OCI-LY7 (cell line): ENCODE measurements around the gene CD59. TPM values are rescaled to one million over a fixed set of nuclear protein-coding genes. Genes with fewer than 3 reads are reported as not detected.
A peak's percentile ranks its signal among the peaks of the same experiment; 100 is the strongest.
"Not testable (repeated sequence)": the region's sequence is repeated elsewhere in the genome, so short reads cannot be mapped to it uniquely, and the experiment has no call there.

ENCODE experiments used
- BruUV-seq: library from RNA; stranded (reverse); fragments of 400-500 nt; replicated peaks from 2 replicates; lab custom pipeline; 2021; lab: Mats Ljungman, UMichigan
- CTCF ChIA-PET: fragments of 300-600 bp; sonication (Branson Sonifier 250); formaldehyde crosslinking; loops from one replicate; lab custom pipeline; 2022; ENCODE audit warnings: antibody characterized with exemption; ENCODE audit not compliant: unreplicated experiment; lab: Charles Lee
- POLR2A ChIA-PET: fragments of 300-600 bp; sonication (Branson Sonifier 250); formaldehyde crosslinking; loops from one replicate; lab custom pipeline; 2022; ENCODE audit warnings: antibody characterized with exemption; lab: Charles Lee
- DNase-seq: peaks from one replicate; pipeline ENCODE4 v3.0.0-alpha.2; 2015; ENCODE audit warnings: low spot score
- H2AFZ ChIP-seq: fragments of 200-600 bp; sonication (generic), shearing (Covaris generic); 2 replicates; pipeline ENCODE4 v1.6.1; 2014; ENCODE audit warnings: mild to moderate bottlenecking, antibody characterized with exemption, low read length, moderate library complexity
- H3K27ac ChIP-seq: fragments of 200-600 bp; sonication (generic); 2 replicates; pipeline ENCODE4 v1.5.1; 2014; ENCODE audit warnings: mixed run types, low read depth, mild to moderate bottlenecking, moderate library complexity, low read length, inconsistent platforms; ENCODE audit not compliant: poor library complexity, severe bottlenecking
- H3K36me3 ChIP-seq: fragments of 200-600 bp; sonication (generic); 2 replicates; pipeline ENCODE4 v1.6.1; 2014; ENCODE audit warnings: mild to moderate bottlenecking, antibody characterized with exemption, low read length, moderate library complexity, mixed read lengths; ENCODE audit not compliant: insufficient read depth
- H3K4me1 ChIP-seq: fragments of 200-600 bp; sonication (generic); 2 replicates; pipeline ENCODE4 v1.5.1; 2014; ENCODE audit warnings: mild to moderate bottlenecking, low read length; ENCODE audit not compliant: insufficient read depth, poor library complexity, severe bottlenecking
- H3K4me2 ChIP-seq: fragments of 200-600 bp; sonication (generic); 2 replicates; pipeline ENCODE4 v1.6.1; 2014; ENCODE audit warnings: mild to moderate bottlenecking, low read length
- H3K4me3 ChIP-seq: fragments of 200-600 bp; sonication (generic); 2 replicates; pipeline ENCODE4 v1.5.1; 2014; ENCODE audit warnings: mild to moderate bottlenecking, low read depth, low read length; ENCODE audit not compliant: poor library complexity, severe bottlenecking
- H3K79me2 ChIP-seq: fragments of 200-600 bp; sonication (generic); 2 replicates; pipeline ENCODE4 v1.6.1; 2016; ENCODE audit warnings: low read depth, mild to moderate bottlenecking, low read length, moderate library complexity, mixed read lengths; ENCODE audit not compliant: insufficient read depth
- H3K9me2 ChIP-seq: fragments of 200-600 bp; sonication (generic); 2 replicates; pipeline ENCODE4 v1.6.1; 2016; ENCODE audit warnings: mild to moderate bottlenecking, low read length, mixed read lengths; ENCODE audit not compliant: insufficient read depth
- H3K9me3 ChIP-seq: fragments of 200-600 bp; sonication (generic); 2 replicates; pipeline ENCODE4 v1.6.1; 2014; ENCODE audit warnings: mild to moderate bottlenecking, mixed run types, low read length, mixed read lengths
- H4K20me1 ChIP-seq: fragments of 200-600 bp; sonication (generic); 2 replicates; pipeline ENCODE4 v1.6.1; 2014; ENCODE audit warnings: mild to moderate bottlenecking, antibody characterized with exemption, low read length, moderate library complexity, mixed read lengths; ENCODE audit not compliant: insufficient read depth
- CTCF ChIP-seq: fragments of 200-600 bp; sonication (generic); conservative IDR thresholded peaks from 2 replicates; pipeline ENCODE4 v1.5.1; 2014; ENCODE audit warnings: mild to moderate bottlenecking, antibody characterized with exemption, low read length, moderate library complexity, mixed read lengths
- EZH2phosphoT487 ChIP-seq: fragments of 200-600 bp; sonication (generic); IDR thresholded peaks from 2 replicates; pipeline ENCODE4 v1.6.1; 2018; ENCODE audit warnings: low read depth, borderline replicate concordance, mild to moderate bottlenecking, mixed run types, antibody characterized with exemption, low read length, moderate library complexity, mixed read lengths
- intact Hi-C: fragments of 100-400 bp; cut with micrococcal nuclease; formaldehyde crosslinking; loops from one replicate; pipeline ENCODE4 v1.10.0; 2022; ENCODE audit not compliant: unreplicated experiment
- total RNA-seq, 2 experiments: library from RNA; depleted of rRNA in 1 of 2; stranded (reverse); fragments of >200 nt in 1 of 2; shearing (Covaris generic) in 1 of 2; gene quantifications; 2 replicates each; pipeline ENCODE4 v1.2.3, GENCODE V29; 2014 to 2022

CD59 gene
- total RNA-seq, 2 experiments from 2014 or later: 20.2 to 35.5 TPM

GRCh38 chr11:33708985-33709384 is 27.2 kb downstream of the CD59 start:
- no peak for DNase-seq
- Histone ChIP-seq H3K27ac (no peak overlapping the region), H3K4me3 (no peak overlapping the region), H3K9me2 (no peaks in the 10 kb centered on the region), H3K4me1 (no peaks in the 10 kb centered on the region), H2AFZ (no peak overlapping the region), H3K9me3 (no peaks in the 10 kb centered on the region), H4K20me1 (no peaks in the 10 kb centered on the region), H3K79me2 (no peaks in the 10 kb centered on the region), H3K36me3 (peaks cover 11% of the 10 kb centered on the region), H3K4me2 (no peak overlapping the region)
- TSS peak; percentile 28 for BruUV-seq
- TF ChIP-seq CTCF: no peak
- no peak for TF ChIP-seq EZH2phosphoT487
- POLR2A ChIA-PET: no interaction called here
- CTCF ChIA-PET: no interaction called here
- intact Hi-C loops: no loop called here

- H2AFZ ChIP-seq, intact Hi-C loops, H3K79me2 ChIP-seq, H3K9me3 ChIP-seq, H3K4me1 ChIP-seq, H4K20me1 ChIP-seq, H3K4me3 ChIP-seq, CTCF ChIA-PET, DNase-seq, H3K4me2 ChIP-seq, H3K9me2 ChIP-seq, H3K27ac ChIP-seq, BruUV-seq: not testable (repeated sequence)
- POLR2A ChIA-PET: interaction anchor here (0.7 kb wide), 1 partner anchor 786 kb away, joined by 5 read pairs; no protein-coding TSS in a partner anchor
- peaks cover 11% of the 10 kb centered on the region for H3K36me3 ChIP-seq
Measured at GRCh38 chr11:33707831-33708230, 28.4 kb downstream of the CD59 start.

- TF ChIP-seq EZH2phosphoT487 (no peak), CTCF (no peak)
- H3K9me2 ChIP-seq: no peaks in the 10 kb centered on the region
- DNase-seq: no peak
- BruUV-seq: no TSS peak
- ChIA-PET CTCF (no interaction called here), POLR2A (interaction anchor here (0.5 to 0.8 kb wide), 3 partner anchors 231 to 361 kb away, joined by 3 to 5 read pairs (median 3); no protein-coding TSS in a partner anchor)
- no peaks in the 10 kb centered on the region for H3K79me2 ChIP-seq
- H3K36me3 ChIP-seq: peaks cover 11% of the 10 kb centered on the region
- H4K20me1 ChIP-seq: no peaks in the 10 kb centered on the region
- no peak overlapping the region for H3K27ac ChIP-seq
- H3K9me3 ChIP-seq: no peaks in the 10 kb centered on the region
- no peak overlapping the region for H3K4me2 ChIP-seq
- no peak overlapping the region for H3K4me3 ChIP-seq
- no peak overlapping the region for H2AFZ ChIP-seq
- no peaks in the 10 kb centered on the region for H3K4me1 ChIP-seq
- intact Hi-C loops: no loop called here
Measured at GRCh38 chr11:33706966-33707365, 29.3 kb downstream of the CD59 start.
